OCI-LY7 (cell line): ENCODE measurements around the gene STAT4.

Source experiments
- CTCF ChIP-seq: fragments of 200-600 bp; sonication (generic); conservative IDR thresholded peaks from 2 replicates; pipeline ENCODE4 v1.5.1; 2014; ENCODE audit warnings: mild to moderate bottlenecking, antibody characterized with exemption, low read length, moderate library complexity, mixed read lengths
- EZH2phosphoT487 ChIP-seq: fragments of 200-600 bp; sonication (generic); IDR thresholded peaks from 2 replicates; pipeline ENCODE4 v1.6.1; 2018; ENCODE audit warnings: low read depth, borderline replicate concordance, mild to moderate bottlenecking, mixed run types, antibody characterized with exemption, low read length, moderate library complexity, mixed read lengths

GRCh38 chr2:191143791-191144190 lies 7.0 kb downstream of the STAT4 start:
- no peak for TF ChIP-seq CTCF
- no peak for TF ChIP-seq EZH2phosphoT487
